Ovary (tissue), 9 donors: Measurements from ENCODE around the gene TSGA10. TPM values are rescaled to one million over a fixed set of nuclear protein-coding genes. Genes with fewer than 3 reads are reported as not detected.

Source experiments
- DNase-seq, 5 donors: peaks; one replicate each; pipeline ENCODE4 v3.0.0-alpha.2; 2019 to 2020
- H3K27ac ChIP-seq, 2 donors: fragments of 200-600 bp; one replicate each; pipeline versions ENCODE4 v1.5.1 to v1.8.0; 2019 to 2022
- H3K27me3 ChIP-seq: fragments of 200-600 bp; one replicate; pipeline ENCODE4 v1.8.0; 2022
- H3K36me3 ChIP-seq: fragments of 200-600 bp; sonication (generic); one replicate; pipeline ENCODE4 v1.5.1; 2019
- H3K4me1 ChIP-seq: one replicate; pipeline ENCODE4 v1.8.1; 2013; ENCODE audit warnings: mild to moderate bottlenecking, moderate library complexity; ENCODE audit not compliant: insufficient read depth
- H3K4me3 ChIP-seq: fragments of 200-600 bp; sonication (generic); one replicate; pipeline ENCODE4 v1.5.1; 2017
- H3K9me3 ChIP-seq, 2 donors: fragments of 200-600 bp in 1 of 2; sonication (generic) in 1 of 2; one replicate each; pipeline versions ENCODE4 v1.5.1 to v1.8.1; 2013 to 2019; ENCODE audit warnings: mild to moderate bottlenecking in 1 of 2, moderate library complexity in 1 of 2
- CTCF ChIP-seq, 3 donors: fragments of 450-650 bp in 2 of 3; fragments of 200-600 bp in 1 of 3; IDR thresholded peaks; one replicate each; pipeline versions ENCODE4 v1.5.1 to v1.8.0; 2016 to 2022; ENCODE audit warnings: antibody characterized with exemption in 3 of 3, mild to moderate bottlenecking in 1 of 3
- EP300 ChIP-seq: sonication (generic); formaldehyde crosslinking; IDR thresholded peaks from one replicate; pipeline ENCODE4 v1.6.1; 2017; ENCODE audit warnings: antibody characterized with exemption
- POLR2A ChIP-seq: fragments of 450-650 bp; IDR thresholded peaks from one replicate; pipeline ENCODE4 v1.6.1; 2017; ENCODE audit warnings: antibody characterized with exemption, mild to moderate bottlenecking, moderate library complexity
- WGBS, 3 donors: extraction: QIAGEN DNeasy Blood & Tissue Kit in 1 of 3; methylation state at CpG; one replicate each; pipeline versions ENCODE4 v1.1.5 to v1.1.7; 2013 to 2017; 5-methylcytosine and 5-hydroxymethylcytosine counted together
- intact Hi-C, 4 donors: fragments of 100-400 bp; cut with DNase I; formaldehyde crosslinking; loops; one replicate each; pipeline versions ENCODE4 v1.11.0 to v1.15.1; 2022 to 2023
- polyA plus RNA-seq, 2 donors: library from polyadenylated mRNA; stranded (reverse); fragments of 200-250 nt in 1 of 2; fragments of 350-450 nt in 1 of 2; fragmentation: Illumina TruSeq in 1 of 2; extraction: RNeasy Lipid Tissue Mini Kit (QIAGEN cat#74804) in 1 of 2; gene quantifications; one replicate each; pipeline ENCODE4 v1.2.3, GENCODE V29; 2013 to 2014
- total RNA-seq, 7 donors: library from RNA; depleted of rRNA in 2 of 7; stranded (reverse); fragments of >200 nt in 2 of 7; fragmentation: NEBNext Ultra II Directional in 3 of 7; extraction: Animal tissue kit (Norgen Biotek cat#: 25700) in 3 of 7; gene quantifications; one replicate each; pipeline versions ENCODE4 v1.1.0 to v1.2.4, GENCODE V29; 2016 to 2023
- donor health status: DM: no; HTN: no; CAD: no; lungs with moderate emphysema.
- donor health status: DM: no; HTN: no; CAD: no.
- donor health status: Bipolar disorder and iron deficiency.
- donor health status: DM: yes; HTN: yes; CAD: no.
- donor health status: DM: no; HTN: no; CAD: no.
- donor health status: DM: yes; HTN: yes; CAD: no.

TSGA10 gene
- total and polyA plus RNA-seq, 9 donors = 1.8 to 35.5 (median 8.6) TPM

DNA sequence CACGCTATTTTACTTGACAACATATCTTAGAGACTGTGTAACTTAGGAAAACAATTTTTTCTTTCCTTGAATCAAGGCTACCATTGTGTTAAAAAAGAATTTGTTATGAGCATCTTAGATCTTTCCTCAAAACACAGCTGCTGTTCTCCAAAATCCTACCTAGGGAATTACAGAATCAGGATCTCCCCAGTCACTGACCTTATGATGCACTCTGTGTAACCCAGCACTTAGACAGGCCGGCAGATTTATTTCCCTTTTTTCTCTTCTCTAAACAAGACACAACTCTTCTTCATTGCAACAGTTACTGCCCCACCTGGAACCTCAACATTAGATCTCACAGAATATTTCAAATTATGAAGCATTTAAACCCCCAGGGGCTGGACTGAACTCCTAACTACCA is 26.8 kb downstream of the TSGA10 start:
- intact Hi-C loops = no loop called here
- Histone ChIP-seq H3K27ac (no peak overlapping the region), H3K9me3 (no peaks in the 10 kb centered on the region), H3K4me3 (no peak overlapping the region), H3K36me3 (no peaks in the 10 kb centered on the region), H3K4me1 (no peaks in the 10 kb centered on the region), H3K27me3 (no peaks in the 10 kb centered on the region)
- DNase-seq = no peak
- TF ChIP-seq CTCF (IDR thresholded peaks at IDR 0.05) = no peak
- no peak for TF ChIP-seq POLR2A
- TF ChIP-seq EP300 = no peak
- WGBS, 3 donors = 76 to 78% (median 76%) methylated on average over 2 of the region's 2 CpGs

- no peaks in the 10 kb centered on the region for H3K36me3 ChIP-seq
- H3K27me3 ChIP-seq = no peaks in the 10 kb centered on the region
- no peaks in the 10 kb centered on the region for H3K9me3 ChIP-seq
- TF ChIP-seq EP300 (no peak), CTCF (IDR thresholded peaks at IDR 0.05) (no peak), POLR2A (no peak)
- DNase-seq = no peak
- H3K27ac ChIP-seq = no peak overlapping the region
- 81 to 92% (median 86%) methylated on average over 4 of the region's 4 CpGs for WGBS, 3 donors
- intact Hi-C loops = no loop called here
- H3K4me3 ChIP-seq = no peak overlapping the region
- H3K4me1 ChIP-seq = no peaks in the 10 kb centered on the region
Measured at GRCh38 chr2:99112617-99113016, 42.1 kb downstream of the TSGA10 start.

DNA sequence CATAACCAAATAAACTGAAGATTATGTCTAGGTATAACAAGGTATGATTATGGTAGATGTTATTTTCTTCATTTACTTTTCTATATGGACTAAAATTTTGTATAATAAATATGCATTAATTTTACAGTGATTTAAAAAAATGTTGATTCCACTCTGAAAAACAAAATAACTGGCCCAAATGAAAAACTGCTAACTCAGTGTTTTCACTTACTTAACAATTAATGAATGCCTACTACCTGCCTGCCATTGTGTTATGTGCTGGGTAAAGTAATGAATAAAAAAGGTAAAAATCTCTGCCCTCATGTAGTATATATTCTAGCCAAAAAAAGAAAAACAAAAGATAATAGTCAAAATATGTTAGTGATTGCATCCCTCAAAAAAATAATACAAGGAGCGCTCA is 42.8 kb downstream of the TSGA10 start:
- DNase-seq = no peak
- Histone ChIP-seq H3K4me3 (no peak overlapping the region), H3K27me3 (no peaks in the 10 kb centered on the region), H3K27ac (no peak overlapping the region), H3K4me1 (no peaks in the 10 kb centered on the region), H3K9me3 (no peaks in the 10 kb centered on the region), H3K36me3 (no peaks in the 10 kb centered on the region)
- intact Hi-C loops = no loop called here
- TF ChIP-seq POLR2A = no peak
- TF ChIP-seq CTCF (IDR thresholded peaks at IDR 0.05) = no peak
- no peak for TF ChIP-seq EP300
- 71 to 98% (median 77%) methylated on average over 1 of the region's 1 CpG for WGBS, 3 donors

DNA sequence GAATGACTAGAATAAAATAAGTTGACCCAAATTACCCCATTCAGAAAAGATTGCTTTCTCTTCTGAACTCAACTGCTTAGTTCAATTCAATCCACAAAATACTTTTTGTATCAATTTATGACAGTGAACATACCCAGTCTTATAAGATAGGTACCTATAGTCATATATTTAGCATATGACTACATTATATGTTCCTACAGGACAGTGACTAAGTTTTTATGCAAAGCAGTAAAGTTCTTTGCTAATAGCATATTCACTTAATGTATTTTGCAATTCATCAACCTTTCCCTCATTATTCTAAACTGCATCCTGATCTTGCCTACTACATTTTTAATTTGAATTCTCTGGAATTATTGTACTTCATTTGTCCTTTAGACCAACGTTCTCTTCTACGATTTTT is 43.5 kb downstream of the TSGA10 start:
- intact Hi-C loops = no loop called here

More for the DNA sequence above, 43.5 kb downstream of the TSGA10 start:
- H3K27me3 ChIP-seq = no peaks in the 10 kb centered on the region
- TF ChIP-seq POLR2A (no peak), EP300 (no peak), CTCF (IDR thresholded peaks at IDR 0.05) (no peak)
- no peak overlapping the region for H3K27ac ChIP-seq
- WGBS, 3 donors = 72 to 90% (median 87%) methylated on average over 2 of the region's 2 CpGs
- H3K9me3 ChIP-seq = no peaks in the 10 kb centered on the region
- DNase-seq = no peak
- H3K36me3 ChIP-seq = no peaks in the 10 kb centered on the region
- no peaks in the 10 kb centered on the region for H3K4me1 ChIP-seq
- H3K4me3 ChIP-seq = no peak overlapping the region
